ENCODE data around the gene ANK2. TPM values are rescaled to one million over a fixed set of nuclear protein-coding genes. Genes with fewer than 3 reads are reported as not detected.

ANK2 gene
- total and polyA plus RNA-seq, 2 experiments from 2014 or later = 7.7 to 40.4 TPM

DNA sequence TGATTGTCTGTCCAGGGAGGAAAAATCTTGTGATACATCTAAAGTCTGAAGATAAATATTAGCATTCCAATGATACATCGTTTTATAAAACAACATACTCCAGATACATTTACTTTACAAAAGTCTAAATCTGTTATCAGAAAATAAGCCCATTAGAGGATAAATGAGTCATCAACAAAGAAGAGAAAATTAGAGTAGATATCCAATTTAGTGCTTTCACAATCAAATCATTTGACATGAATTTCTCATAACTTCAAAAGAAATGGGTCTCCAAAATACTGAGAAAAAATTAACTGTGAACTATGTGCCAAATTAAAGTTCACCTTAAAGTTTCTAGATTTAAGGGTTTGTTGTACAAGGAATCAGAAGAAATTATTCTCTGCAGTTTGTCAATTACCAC is 213.8 kb downstream of the ANK2 start:
- no peak for ATAC-seq
- peaks cover 38% of the 10 kb centered on the region for H3K36me3 Mint-ChIP-seq (ENCODE audit: low read depth)

More for the DNA sequence above, 213.8 kb downstream of the ANK2 start:
- 0 out of 2 replicates have a peak, but pooled peaks cover 4% of the 10 kb centered on the region for H3K36me3 ChIP-seq (ENCODE audit: insufficient read depth)
- H3K4me3 Mint-ChIP-seq = no peak overlapping the region
- H4K20me1 ChIP-seq (replicated peaks; ENCODE audit: insufficient read depth) = no peaks in the 10 kb centered on the region
- no peak for DNase-seq (ENCODE audit: low spot score)
- no peak overlapping the region for H3K27ac ChIP-seq (ENCODE audit: low read depth)
- no peaks in the 10 kb centered on the region for H3K27me3 Mint-ChIP-seq (ENCODE audit: insufficient read depth, low read depth, poor library complexity)
- no peak for TF ChIP-seq CREB1 (CRISPR knock-in tag; IDR thresholded peaks at IDR 0.05; ENCODE audit: low read depth)
- TF ChIP-seq ZNF331 (CRISPR knock-in tag; IDR thresholded peaks at IDR 0.05; ENCODE audit: low read depth) = no peak
- TF ChIP-seq EZH2 (IDR thresholded peaks at IDR 0.05; ENCODE audit: low read depth, unreplicated experiment) = no peak
- TF ChIP-seq, protein P1, sequence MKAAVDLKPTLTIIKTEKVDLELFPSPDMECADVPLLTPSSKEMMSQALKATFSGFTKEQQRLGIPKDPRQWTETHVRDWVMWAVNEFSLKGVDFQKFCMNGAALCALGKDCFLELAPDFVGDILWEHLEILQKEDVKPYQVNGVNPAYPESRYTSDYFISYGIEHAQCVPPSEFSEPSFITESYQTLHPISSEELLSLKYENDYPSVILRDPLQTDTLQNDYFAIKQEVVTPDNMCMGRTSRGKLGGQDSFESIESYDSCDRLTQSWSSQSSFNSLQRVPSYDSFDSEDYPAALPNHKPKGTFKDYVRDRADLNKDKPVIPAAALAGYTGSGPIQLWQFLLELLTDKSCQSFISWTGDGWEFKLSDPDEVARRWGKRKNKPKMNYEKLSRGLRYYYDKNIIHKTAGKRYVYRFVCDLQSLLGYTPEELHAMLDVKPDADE (IDR thresholded peaks at IDR 0.05) = no peak
- TF ChIP-seq ZNF114 (CRISPR knock-in tag; IDR thresholded peaks at IDR 0.05) = no peak
- TF ChIP-seq, protein P2, sequence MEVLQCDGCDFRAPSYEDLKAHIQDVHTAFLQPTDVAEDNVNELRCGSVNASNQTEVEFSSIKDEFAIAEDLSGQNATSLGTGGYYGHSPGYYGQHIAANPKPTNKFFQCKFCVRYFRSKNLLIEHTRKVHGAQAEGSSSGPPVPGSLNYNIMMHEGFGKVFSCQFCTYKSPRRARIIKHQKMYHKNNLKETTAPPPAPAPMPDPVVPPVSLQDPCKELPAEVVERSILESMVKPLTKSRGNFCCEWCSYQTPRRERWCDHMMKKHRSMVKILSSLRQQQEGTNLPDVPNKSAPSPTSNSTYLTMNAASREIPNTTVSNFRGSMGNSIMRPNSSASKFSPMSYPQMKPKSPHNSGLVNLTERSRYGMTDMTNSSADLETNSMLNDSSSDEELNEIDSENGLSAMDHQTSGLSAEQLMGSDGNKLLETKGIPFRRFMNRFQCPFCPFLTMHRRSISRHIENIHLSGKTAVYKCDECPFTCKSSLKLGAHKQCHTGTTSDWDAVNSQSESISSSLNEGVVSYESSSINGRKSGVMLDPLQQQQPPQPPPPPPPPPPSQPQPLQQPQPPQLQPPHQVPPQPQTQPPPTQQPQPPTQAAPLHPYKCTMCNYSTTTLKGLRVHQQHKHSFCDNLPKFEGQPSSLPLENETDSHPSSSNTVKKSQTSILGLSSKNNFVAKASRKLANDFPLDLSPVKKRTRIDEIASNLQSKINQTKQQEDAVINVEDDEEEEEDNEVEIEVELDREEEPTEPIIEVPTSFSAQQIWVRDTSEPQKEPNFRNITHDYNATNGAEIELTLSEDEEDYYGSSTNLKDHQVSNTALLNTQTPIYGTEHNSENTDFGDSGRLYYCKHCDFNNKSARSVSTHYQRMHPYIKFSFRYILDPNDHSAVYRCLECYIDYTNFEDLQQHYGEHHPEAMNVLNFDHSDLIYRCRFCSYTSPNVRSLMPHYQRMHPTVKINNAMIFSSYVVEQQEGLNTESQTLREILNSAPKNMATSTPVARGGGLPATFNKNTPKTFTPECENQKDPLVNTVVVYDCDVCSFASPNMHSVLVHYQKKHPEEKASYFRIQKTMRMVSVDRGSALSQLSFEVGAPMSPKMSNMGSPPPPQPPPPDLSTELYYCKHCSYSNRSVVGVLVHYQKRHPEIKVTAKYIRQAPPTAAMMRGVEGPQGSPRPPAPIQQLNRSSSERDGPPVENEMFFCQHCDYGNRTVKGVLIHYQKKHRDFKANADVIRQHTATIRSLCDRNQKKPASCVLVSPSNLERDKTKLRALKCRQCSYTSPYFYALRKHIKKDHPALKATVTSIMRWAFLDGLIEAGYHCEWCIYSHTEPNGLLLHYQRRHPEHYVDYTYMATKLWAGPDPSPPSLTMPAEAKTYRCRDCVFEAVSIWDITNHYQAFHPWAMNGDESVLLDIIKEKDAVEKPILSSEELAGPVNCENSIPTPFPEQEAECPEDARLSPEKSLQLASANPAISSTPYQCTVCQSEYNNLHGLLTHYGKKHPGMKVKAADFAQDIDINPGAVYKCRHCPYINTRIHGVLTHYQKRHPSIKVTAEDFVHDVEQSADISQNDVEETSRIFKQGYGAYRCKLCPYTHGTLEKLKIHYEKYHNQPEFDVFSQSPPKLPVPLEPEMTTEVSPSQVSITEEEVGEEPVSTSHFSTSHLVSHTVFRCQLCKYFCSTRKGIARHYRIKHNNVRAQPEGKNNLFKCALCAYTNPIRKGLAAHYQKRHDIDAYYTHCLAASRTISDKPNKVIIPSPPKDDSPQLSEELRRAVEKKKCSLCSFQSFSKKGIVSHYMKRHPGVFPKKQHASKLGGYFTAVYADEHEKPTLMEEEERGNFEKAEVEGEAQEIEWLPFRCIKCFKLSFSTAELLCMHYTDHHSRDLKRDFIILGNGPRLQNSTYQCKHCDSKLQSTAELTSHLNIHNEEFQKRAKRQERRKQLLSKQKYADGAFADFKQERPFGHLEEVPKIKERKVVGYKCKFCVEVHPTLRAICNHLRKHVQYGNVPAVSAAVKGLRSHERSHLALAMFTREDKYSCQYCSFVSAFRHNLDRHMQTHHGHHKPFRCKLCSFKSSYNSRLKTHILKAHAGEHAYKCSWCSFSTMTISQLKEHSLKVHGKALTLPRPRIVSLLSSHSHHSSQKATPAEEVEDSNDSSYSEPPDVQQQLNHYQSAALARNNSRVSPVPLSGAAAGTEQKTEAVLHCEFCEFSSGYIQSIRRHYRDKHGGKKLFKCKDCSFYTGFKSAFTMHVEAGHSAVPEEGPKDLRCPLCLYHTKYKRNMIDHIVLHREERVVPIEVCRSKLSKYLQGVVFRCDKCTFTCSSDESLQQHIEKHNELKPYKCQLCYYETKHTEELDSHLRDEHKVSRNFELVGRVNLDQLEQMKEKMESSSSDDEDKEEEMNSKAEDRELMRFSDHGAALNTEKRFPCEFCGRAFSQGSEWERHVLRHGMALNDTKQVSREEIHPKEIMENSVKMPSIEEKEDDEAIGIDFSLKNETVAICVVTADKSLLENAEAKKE (CRISPR knock-in tag; IDR thresholded peaks at IDR 0.05) = no peak
- no peak for TF ChIP-seq STAT1 (IDR thresholded peaks at IDR 0.05; ENCODE audit: unreplicated experiment)
- no peak for TF ChIP-seq NANOG (IDR thresholded peaks at IDR 0.05; ENCODE audit: borderline replicate concordance)
- TF ChIP-seq, protein P3, sequence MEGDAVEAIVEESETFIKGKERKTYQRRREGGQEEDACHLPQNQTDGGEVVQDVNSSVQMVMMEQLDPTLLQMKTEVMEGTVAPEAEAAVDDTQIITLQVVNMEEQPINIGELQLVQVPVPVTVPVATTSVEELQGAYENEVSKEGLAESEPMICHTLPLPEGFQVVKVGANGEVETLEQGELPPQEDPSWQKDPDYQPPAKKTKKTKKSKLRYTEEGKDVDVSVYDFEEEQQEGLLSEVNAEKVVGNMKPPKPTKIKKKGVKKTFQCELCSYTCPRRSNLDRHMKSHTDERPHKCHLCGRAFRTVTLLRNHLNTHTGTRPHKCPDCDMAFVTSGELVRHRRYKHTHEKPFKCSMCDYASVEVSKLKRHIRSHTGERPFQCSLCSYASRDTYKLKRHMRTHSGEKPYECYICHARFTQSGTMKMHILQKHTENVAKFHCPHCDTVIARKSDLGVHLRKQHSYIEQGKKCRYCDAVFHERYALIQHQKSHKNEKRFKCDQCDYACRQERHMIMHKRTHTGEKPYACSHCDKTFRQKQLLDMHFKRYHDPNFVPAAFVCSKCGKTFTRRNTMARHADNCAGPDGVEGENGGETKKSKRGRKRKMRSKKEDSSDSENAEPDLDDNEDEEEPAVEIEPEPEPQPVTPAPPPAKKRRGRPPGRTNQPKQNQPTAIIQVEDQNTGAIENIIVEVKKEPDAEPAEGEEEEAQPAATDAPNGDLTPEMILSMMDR (conservative IDR thresholded peaks at IDR 0.05; ENCODE audit: low read depth in 2 of 2) = no peak
- TF ChIP-seq, protein P4, sequence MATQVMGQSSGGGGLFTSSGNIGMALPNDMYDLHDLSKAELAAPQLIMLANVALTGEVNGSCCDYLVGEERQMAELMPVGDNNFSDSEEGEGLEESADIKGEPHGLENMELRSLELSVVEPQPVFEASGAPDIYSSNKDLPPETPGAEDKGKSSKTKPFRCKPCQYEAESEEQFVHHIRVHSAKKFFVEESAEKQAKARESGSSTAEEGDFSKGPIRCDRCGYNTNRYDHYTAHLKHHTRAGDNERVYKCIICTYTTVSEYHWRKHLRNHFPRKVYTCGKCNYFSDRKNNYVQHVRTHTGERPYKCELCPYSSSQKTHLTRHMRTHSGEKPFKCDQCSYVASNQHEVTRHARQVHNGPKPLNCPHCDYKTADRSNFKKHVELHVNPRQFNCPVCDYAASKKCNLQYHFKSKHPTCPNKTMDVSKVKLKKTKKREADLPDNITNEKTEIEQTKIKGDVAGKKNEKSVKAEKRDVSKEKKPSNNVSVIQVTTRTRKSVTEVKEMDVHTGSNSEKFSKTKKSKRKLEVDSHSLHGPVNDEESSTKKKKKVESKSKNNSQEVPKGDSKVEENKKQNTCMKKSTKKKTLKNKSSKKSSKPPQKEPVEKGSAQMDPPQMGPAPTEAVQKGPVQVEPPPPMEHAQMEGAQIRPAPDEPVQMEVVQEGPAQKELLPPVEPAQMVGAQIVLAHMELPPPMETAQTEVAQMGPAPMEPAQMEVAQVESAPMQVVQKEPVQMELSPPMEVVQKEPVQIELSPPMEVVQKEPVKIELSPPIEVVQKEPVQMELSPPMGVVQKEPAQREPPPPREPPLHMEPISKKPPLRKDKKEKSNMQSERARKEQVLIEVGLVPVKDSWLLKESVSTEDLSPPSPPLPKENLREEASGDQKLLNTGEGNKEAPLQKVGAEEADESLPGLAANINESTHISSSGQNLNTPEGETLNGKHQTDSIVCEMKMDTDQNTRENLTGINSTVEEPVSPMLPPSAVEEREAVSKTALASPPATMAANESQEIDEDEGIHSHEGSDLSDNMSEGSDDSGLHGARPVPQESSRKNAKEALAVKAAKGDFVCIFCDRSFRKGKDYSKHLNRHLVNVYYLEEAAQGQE (IDR thresholded peaks at IDR 0.05; ENCODE audit: unreplicated experiment) = no peak
- no peak for TF ChIP-seq JUNB (IDR thresholded peaks at IDR 0.05; ENCODE audit: unreplicated experiment)
- no peak for TF ChIP-seq EZH2phosphoT487 (IDR thresholded peaks at IDR 0.05; ENCODE audit: unreplicated experiment)
- TF ChIP-seq POLR2AphosphoS5 (IDR thresholded peaks at IDR 0.05; ENCODE audit: low read depth) = no peak
- peaks cover 16% of the 10 kb centered on the region; the same call in 2 of the 3 replicates for H3K4me1 Mint-ChIP-seq
- H3K79me2 ChIP-seq (replicated peaks; ENCODE audit: insufficient read depth) = no peaks in the 10 kb centered on the region
- H3K9me2 ChIP-seq (ENCODE audit: insufficient read depth) = no peaks in the 10 kb centered on the region
- no peak overlapping the region for H3K4me3 ChIP-seq
- no peaks in the 10 kb centered on the region for H3K4me1 ChIP-seq (ENCODE audit: insufficient read depth)
- H2AFZ ChIP-seq = no peak overlapping the region
- H3F3A ChIP-seq (replicated peaks; ENCODE audit: low read depth) = no peaks in the 10 kb centered on the region
- peaks cover 22% of the 10 kb centered on the region for H3K9me3 Mint-ChIP-seq
- no peak overlapping the region for H3K4me2 ChIP-seq
- no peaks in the 10 kb centered on the region for H3K27me3 ChIP-seq (ENCODE audit: insufficient read depth)
- H3K27ac Mint-ChIP-seq = no peak overlapping the region
